Upper lobe of left lung (tissue), 4 donors: ENCODE results near the gene LYZL2.
"Not testable (repeated sequence)": the region's sequence is repeated elsewhere in the genome, so short reads cannot be mapped to it uniquely, and the experiment has no call there.

Experiments
- CTCF ChIP-seq, 6 experiments: fragments of 450-650 bp in 4 of 6; fragments of 200-600 bp in 2 of 6; sonication (generic) in 2 of 6; IDR thresholded peaks; one replicate each; pipeline ENCODE4 v1.5.1; 2016 to 2019; ENCODE audit warnings: antibody characterized with exemption in 6 of 6
- EP300 ChIP-seq, 4 donors: sonication (generic); formaldehyde crosslinking; IDR thresholded peaks; one replicate each; pipeline ENCODE4 v1.5.1; 2017; ENCODE audit warnings: antibody characterized with exemption in 4 of 4, control low read depth in 2 of 4
- POLR2A ChIP-seq, 4 donors: fragments of 450-650 bp; IDR thresholded peaks; one replicate each; pipeline ENCODE4 v1.5.1; 2016 to 2017; ENCODE audit warnings: antibody characterized with exemption in 4 of 4, mild to moderate bottlenecking in 2 of 4

- TF ChIP-seq CTCF, POLR2A, EP300 (IDR thresholded peaks at IDR 0.05): not testable (repeated sequence)
Observed at GRCh38 chr10:30626196-30626595, 3.4 kb downstream of the LYZL2 start.
